GM21390 (cell line): ENCODE results near the gene WDR83.
A peak's percentile ranks its signal among the peaks of the same experiment; 100 is the strongest.
"Not testable (repeated sequence)": the region's sequence is repeated elsewhere in the genome, so short reads cannot be mapped to it uniquely, and the experiment has no call there.

Experiments used
- ATAC-seq: cut with Tn5 transposase; IDR thresholded peaks from one replicate; pipeline ENCODE4 v1.9.1; 2021; ENCODE audit not compliant: unreplicated experiment

WDR83 gene

GRCh38 chr19:12681074-12681987 is 14.7 kb downstream of the WDR83 start, which contains the start of gene DHPS:
DHPS (minus strand) TSS chr19:12681880; CDS start chr19:12681766, 114 bp downstream.
- ATAC-seq = peak; percentile 52

- ATAC-seq = no peak
These were observed 19.2 kb downstream of the WDR83 start for GRCh38 chr19:12685831-12686230.

GRCh38 chr19:12687496-12688196 is 21.0 kb downstream of the WDR83 start, which contains the start of gene GNG14:
GNG14 (plus strand) TSS chr19:12687998; CDS start chr19:12688049, 51 bp downstream.
- ATAC-seq = no peak

- ATAC-seq = no peak
These were observed 22.4 kb downstream of the WDR83 start for GRCh38 chr19:12689012-12689411.

- no peak for ATAC-seq
These were observed 23.1 kb downstream of the WDR83 start for GRCh38 chr19:12689581-12690216.

- no peak for ATAC-seq
These were observed 26.4 kb downstream of the WDR83 start for GRCh38 chr19:12692960-12693359.

- no peak for ATAC-seq
These were observed 28.0 kb downstream of the WDR83 start for GRCh38 chr19:12694641-12695040.

- no peak for ATAC-seq
These were observed 28.5 kb downstream of the WDR83 start for GRCh38 chr19:12695096-12695495.

- ATAC-seq = no peak
These were observed 28.9 kb downstream of the WDR83 start for GRCh38 chr19:12695514-12695913.

GRCh38 chr19:12695997-12696365 is 29.4 kb downstream of the WDR83 start:
- peak; percentile 24 for ATAC-seq

GRCh38 chr19:12696366-12697335 is 30.0 kb downstream of the WDR83 start, which contains the start of gene FBXW9:
FBXW9 (minus strand) TSS chr19:12696631; CDS start chr19:12696581, 50 bp downstream.
- peak; percentile 75 for ATAC-seq

GRCh38 chr19:12697425-12697824 is 30.8 kb downstream of the WDR83 start:
- not testable (repeated sequence) for ATAC-seq

GRCh38 chr19:12698138-12698537 is 31.5 kb downstream of the WDR83 start:
- no peak for ATAC-seq

GRCh38 chr19:12701596-12702282 is 35.1 kb downstream of the WDR83 start:
- no peak for ATAC-seq

GRCh38 chr19:12703046-12703445 is 36.4 kb downstream of the WDR83 start:
- no peak for ATAC-seq

- ATAC-seq = no peak
These were observed 38.6 kb downstream of the WDR83 start for GRCh38 chr19:12705169-12705568.

GRCh38 chr19:12705654-12706331 is 39.2 kb downstream of the WDR83 start:
- no peak for ATAC-seq

GRCh38 chr19:12706332-12706718 is 39.7 kb downstream of the WDR83 start:
- ATAC-seq = no peak

- no peak for ATAC-seq
These were observed 42.0 kb downstream of the WDR83 start for GRCh38 chr19:12708641-12709040.
